HG02571 (cell line): Measurements from ENCODE around the gene RASGRP1.
"Not testable (repeated sequence)": the region's sequence is repeated elsewhere in the genome, so short reads cannot be mapped to it uniquely, and the experiment has no call there.

ENCODE experiments used
- ATAC-seq: cut with Tn5 transposase; IDR thresholded peaks from one replicate; pipeline ENCODE4 v1.9.1; 2021; ENCODE audit warnings: mild to moderate bottlenecking, moderate library complexity; ENCODE audit not compliant: unreplicated experiment

The RASGRP1 gene

DNA sequence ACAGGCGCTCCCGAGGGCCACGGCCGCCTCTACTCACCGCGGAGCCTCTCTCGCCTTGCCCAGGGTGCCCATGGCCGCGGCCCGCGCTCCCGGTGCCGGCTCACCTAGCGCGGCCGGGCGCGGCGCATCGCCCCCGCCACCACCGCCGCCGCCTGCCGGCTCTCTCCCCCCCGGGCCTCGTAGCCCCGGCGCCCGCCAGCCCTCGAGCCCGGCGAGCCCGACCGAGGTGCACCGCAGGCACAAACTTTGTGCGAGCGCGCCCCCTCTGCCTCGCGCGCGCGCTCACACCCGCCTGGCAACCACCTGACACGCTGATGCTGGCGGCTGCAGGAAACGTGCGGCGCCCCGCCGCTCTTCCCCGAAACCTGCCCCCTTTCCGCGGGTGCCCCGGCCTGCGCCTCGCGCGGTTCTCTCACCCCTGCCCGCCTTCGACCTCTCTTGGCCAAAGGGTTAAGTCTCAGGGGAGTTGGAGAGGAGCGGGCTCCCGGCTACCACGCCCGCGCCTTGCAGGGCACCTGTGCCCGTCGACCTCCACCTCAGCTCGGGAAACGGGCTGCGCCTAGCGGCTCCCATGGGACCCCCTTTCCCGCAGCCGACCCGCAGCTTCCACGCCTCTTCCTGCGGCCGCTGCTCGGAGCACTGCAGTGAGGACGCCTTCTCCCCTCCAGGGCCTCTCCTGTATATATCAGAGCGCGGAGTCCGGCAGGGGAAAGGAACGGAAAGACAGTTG, at the start of gene RASGRP1:
TSS of gene RASGRP1 (minus strand) at position 258 of the 730 bp plus-strand sequence. CDS start at position 72, 186 bp downstream.
- peak; percentile 61 for ATAC-seq

GRCh38 chr15:38613085-38613484, 48.5 kb upstream of the RASGRP1 start:
- ATAC-seq = no peak

DNA sequence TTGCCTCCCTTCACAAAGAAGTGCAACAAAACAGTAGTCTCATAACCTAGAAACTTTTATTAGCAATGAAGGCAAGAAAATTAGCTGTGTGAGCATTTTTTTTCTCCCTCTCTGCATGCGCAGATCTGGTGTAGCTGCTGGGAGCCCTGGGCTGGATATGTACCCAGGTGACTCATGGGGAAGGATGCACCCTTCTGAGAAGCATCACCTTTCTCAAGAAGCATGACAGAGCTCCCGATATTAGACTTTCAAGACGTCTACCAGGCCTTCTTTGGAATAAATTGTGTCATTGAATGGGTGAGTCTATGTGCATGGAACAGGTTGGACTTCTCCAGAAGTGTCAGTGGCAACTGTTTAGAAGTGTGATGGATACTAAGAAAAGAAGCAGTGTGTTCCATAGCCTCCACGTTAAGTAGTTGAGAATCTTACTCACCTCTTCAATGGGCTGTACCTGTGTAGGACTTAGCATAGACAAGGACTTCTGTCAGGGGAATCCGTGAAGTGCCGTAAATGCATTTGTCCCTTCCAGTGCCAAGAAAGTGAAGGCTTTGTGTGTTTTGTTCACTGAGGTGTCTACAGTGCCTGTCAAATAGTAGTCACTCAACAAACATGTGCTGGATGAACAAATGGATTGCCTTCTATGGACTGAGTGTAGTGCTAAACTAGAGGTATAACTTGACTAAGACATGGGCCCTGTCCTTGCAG, 47.7 kb upstream of the RASGRP1 start:
- no peak for ATAC-seq

- no peak for ATAC-seq
Observed at GRCh38 chr15:38611228-38611627, 46.6 kb upstream of the RASGRP1 start.

GRCh38 chr15:38610748-38611147, 46.1 kb upstream of the RASGRP1 start:
- ATAC-seq = no peak

GRCh38 chr15:38609097-38609738, 44.6 kb upstream of the RASGRP1 start:
- ATAC-seq = no peak

DNA sequence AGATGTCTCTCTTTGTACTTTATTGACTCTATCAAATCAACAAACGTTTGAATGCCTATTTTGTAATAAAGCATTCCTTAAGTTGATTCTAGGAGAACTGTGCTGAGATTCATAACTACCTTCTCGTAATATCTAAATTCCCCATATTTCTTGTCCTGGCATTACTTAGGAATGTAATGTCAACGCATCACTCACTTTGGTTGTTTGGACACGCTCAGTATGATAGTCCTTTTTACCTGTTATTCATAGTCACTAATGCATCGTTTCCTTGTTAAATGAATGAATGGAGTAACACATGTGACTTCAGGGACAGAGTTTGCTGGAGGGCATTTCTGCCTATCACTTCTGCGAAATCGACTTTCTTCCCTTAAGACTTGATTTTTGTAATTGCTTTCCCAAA, 44.1 kb upstream of the RASGRP1 start:
- ATAC-seq = no peak

- no peak for ATAC-seq
Observed at GRCh38 chr15:38605744-38606143, 41.1 kb upstream of the RASGRP1 start.

GRCh38 chr15:38603672-38604071, 39.1 kb upstream of the RASGRP1 start:
- no peak for ATAC-seq

- no peak for ATAC-seq
Observed at GRCh38 chr15:38602910-38603670, 38.5 kb upstream of the RASGRP1 start.

GRCh38 chr15:38600236-38600635, 35.6 kb upstream of the RASGRP1 start:
- ATAC-seq = no peak

- no peak for ATAC-seq
Observed at GRCh38 chr15:38598749-38599148, 34.1 kb upstream of the RASGRP1 start.

DNA sequence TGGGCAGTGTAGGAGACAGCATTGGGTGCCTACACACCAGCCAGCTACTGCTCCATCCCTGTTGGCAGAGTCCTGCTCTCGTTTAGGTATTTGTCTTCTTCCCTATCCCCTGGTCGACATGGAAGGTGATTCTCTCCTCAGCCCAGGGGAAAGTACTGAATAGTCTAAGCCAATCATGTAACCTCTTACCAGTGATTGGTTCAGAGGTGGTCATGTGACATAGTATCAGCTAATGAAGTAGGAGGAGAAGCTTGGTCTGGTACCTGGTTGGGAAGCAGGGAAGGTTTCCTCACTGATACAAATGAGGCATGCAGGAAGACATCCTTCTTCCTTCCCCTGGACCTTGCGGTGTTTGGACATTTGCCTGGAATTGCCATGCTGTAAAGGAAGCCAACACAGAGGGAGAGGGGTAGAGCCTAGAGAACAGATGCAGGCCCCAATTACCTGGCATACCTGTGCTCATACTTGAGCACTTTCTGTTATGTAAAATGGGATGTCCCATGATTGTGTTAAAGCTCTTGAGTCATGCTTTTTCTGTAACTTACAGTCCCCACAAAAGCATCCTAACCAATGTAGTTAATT, 32.7 kb upstream of the RASGRP1 start:
- ATAC-seq = no peak

GRCh38 chr15:38593524-38593923, 28.9 kb upstream of the RASGRP1 start:
- no peak for ATAC-seq

DNA sequence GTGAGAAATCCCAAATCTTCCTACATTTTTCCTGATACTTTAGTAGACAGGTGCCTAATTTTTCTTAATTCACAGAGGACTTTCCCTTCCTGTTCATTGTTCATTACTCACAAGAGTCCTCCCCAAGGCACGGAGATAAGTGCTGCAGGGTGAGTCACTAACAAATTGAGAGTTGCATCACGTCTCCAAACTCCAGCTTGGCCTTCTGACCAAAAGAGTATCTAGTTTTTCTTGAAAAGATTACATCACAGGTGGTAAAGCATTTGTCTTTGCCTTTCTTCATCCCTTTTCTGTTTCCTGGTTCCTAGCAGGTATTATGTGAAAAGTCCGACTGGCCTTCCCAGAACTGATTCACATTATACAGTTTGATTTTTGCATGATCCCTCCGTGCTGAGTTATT, 24.9 kb upstream of the RASGRP1 start:
- ATAC-seq = no peak

- ATAC-seq = no peak
Observed at GRCh38 chr15:38588672-38589071, 24.1 kb upstream of the RASGRP1 start.

DNA sequence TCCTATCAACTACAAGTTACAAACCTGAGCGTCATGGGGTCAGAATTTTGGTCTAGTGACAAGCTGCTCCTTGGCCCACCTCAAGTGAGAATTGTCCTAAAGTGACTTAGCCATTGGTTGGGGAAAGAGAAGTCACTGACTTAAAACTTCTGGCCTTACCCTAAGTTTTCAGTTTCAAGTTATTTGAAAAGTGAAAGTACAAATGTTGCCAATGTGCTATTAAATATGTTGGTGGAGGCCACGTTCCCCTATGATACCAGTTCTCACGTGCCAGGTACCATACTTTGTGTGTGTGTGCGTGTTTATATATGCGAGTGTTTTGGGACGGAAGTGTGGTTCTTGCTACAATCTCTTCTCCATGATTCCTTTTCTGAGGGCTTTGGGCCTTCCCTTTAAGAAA, 22.6 kb upstream of the RASGRP1 start:
- no peak for ATAC-seq

DNA sequence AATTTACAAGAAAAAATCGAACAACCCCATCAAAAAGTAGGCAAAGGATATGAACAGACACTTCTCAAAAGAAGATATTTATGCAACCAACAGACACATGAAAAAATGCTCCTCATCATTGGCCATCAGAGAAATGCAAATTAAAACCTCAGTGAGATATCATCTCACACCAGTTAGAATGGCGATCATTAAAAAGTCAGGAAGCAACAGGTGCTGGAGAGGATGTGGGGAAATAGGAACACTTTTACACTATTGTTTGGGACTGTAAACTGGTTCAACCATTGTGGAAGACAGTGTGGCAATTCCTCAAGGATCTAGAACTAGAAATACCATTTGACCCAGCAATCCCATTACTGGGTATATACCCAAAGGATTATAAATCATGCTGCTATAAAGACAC, 21.4 kb upstream of the RASGRP1 start:
- not testable (repeated sequence) for ATAC-seq

DNA sequence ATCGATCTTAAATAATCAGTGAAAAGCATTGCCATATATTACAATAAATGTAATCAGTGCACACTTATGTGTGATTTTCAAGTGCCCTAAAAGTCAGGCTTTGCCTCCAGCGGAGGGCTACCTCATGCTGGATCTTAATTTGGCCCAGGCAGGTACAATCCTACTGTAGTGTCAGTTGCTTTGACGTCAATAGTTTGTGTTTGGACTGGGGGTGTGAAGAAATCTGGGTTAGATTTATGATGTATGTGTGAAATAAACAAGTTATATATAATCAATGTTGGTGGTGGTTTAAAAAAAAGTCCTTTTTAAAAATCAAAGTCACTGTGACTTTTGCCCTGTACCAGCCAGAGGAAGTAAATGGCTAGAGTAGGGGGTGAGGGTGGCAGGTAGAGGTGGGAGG, 14.0 kb upstream of the RASGRP1 start:
- ATAC-seq = no peak

DNA sequence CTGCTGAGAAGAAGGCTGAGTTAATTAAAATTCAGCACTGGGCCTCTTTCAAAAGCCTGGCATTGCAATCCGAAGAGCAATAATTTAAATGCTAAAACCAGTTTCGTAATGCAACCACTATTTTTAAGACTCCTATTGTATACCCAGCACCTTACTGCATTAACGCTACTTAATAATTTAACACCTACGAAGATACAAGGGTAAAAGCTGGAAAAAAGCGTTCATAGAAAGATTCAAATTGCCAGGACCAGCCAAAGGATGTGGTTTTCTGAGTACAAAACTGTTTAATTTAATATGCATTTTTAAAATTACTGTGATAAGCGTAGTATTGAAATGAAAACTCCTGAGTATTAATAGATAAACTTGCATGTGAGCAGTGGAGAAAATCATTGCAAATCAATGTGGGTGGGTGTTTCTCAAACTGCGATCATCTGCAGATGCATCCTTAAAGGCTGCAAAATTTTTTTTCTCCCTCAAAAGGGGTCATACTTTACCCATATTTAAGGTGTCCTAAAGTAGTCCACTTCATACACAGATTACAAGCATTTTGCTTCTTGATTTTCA, 12.9 kb upstream of the RASGRP1 start:
- ATAC-seq = no peak

DNA sequence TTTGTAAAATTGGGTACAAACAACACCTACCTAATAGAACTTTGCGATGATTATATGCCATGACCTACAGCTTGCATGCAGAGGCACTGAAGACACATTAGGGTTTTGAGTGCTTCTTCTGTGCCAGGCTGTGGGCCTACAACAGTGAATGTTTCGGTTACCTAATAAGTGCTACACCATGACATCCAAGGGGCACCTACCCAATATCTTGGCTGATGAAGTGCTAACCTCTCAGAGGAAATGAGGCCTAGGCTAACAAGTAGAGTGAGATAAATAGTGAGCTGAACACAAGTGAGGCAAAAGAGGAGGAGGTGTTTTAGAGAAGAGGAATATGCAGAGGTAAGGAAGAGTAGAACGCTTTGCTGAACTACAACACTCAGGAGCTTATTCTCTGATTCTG, 12.2 kb upstream of the RASGRP1 start:
- ATAC-seq = no peak
